Pons (tissue), 1 donor: ENCODE data around the gene RAPGEF2.
"Not testable (repeated sequence)": the region's sequence is repeated elsewhere in the genome, so short reads cannot be mapped to it uniquely, and the experiment has no call there.

ENCODE experiments used
- DNase-seq: peaks from one replicate; pipeline ENCODE4 v3.0.0-alpha.2; 2016; ENCODE audit warnings: low spot score

RAPGEF2 gene

DNA sequence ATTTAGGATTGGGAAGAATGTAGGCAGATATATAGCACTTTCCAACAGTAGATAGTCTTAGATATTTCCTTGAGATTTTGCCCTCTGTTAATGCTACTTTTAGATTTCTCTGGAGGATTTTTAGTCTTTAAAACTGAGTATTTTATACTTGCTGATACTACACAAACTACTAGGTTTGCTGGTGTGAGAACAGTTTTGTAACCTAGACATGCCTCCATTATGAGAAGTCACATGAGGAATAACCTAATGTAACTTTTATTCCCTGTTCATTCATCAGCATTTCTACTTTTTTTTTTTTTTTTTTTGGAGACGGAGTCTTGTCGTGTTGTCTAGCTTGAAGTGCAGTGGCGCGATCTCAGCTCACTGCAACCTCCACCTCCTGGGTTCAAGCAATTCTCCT, 137.2 kb downstream of the RAPGEF2 start:
- no peak for DNase-seq

DNA sequence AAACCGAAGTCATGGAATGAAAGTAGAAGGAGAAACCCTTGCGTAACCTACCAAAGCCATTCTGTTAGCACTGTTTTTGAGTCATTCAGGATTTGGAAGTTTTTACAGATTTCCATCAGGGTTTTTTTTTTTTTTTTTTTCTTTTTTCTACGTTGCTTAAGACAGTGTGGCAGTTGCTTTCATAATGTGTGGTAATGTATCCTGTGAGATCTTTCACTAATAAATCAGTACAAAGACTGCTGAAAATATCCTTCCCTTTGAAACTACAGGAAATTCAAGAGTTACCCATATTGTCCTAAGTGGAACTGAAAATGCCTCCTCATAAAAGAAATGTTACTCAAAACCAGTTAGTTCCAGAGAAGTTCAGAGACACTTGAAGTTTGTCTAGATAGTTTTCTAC, 137.8 kb downstream of the RAPGEF2 start:
- DNase-seq = peak; percentile 62

DNA sequence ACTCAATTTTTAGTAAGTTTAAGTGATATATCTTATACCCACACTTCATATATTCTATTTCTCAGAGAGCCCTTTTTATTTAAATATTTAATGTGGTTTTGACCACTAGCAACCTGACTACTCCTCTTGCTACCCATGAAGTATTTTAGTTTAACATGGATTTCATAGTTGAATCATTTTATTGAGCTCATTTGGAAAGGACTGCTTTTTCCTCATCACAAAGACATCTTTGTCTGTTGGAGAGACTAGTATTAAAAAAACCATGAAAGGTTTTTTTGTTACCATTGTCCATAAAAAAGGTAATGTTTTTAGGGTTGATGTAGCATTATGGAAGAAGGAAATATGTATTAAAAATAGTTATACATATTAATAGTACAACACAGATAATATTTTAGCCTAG, 139.5 kb downstream of the RAPGEF2 start:
- DNase-seq = peak; percentile 87

DNA sequence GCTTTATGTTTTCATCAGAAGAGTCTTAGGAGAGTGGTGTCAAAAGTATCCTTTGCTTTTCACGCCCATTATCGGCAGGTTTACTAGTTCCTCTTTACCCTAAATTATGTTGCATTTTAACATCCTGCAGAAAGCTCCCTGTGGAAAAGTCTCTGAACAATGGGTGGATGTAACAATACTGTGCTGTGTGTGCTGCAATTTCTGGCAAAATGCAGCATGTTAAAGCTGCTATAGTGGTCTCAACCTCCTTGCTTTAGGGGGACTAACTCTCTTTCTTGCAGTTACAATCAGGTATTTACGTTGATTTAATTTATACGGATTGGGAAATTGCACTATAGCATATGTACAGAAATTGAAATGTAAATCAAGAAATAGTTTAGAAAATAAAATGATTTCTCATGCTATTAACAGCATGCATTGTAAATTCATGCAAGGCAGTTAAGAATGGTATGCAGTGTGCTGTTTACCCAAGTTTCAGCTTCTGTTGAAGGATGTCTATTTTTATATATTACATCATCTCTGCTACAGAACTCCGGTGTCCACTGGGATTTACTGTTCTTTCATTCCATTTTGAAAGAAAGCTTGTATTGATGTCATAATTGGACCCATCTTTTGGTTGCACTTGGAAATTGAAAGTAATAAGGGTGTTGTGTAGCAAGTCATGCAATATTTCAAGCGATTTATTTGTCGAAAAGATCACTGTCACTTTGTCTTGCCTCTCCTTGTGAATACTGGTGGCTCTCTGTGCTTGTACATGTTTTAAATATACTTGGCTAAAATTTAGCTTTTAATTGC, 145.7 kb downstream of the RAPGEF2 start:
- DNase-seq = peak; percentile 94

DNA sequence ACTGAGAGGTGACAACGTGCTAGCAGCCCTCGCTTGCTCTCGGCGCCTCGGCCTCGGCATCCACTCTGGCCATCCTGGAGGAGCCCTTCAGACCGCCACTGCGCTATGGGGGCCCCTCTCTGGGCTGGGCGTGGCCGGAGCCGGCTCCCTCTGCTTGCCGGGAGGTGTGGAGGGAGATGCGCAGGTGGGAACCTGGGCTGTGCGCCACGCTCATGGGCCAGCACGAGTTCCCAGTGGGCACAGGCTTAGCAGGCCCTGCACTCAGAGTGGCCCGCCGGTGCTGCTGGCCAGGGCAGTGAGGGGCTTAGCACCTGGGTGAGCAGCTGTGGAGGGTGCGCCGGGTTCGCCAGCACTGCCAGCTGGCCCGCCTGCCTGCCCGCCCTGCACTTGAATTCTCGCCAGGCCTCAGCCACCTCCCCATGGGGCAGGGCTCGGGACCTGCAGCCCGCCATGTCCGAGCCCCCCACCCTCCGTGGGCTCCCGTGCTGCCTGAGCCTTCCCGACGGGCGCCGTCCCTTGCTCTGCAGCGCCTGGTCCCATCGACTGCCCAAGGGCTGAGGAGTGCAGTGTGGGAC, 148.0 kb downstream of the RAPGEF2 start:
- DNase-seq = no peak

DNA sequence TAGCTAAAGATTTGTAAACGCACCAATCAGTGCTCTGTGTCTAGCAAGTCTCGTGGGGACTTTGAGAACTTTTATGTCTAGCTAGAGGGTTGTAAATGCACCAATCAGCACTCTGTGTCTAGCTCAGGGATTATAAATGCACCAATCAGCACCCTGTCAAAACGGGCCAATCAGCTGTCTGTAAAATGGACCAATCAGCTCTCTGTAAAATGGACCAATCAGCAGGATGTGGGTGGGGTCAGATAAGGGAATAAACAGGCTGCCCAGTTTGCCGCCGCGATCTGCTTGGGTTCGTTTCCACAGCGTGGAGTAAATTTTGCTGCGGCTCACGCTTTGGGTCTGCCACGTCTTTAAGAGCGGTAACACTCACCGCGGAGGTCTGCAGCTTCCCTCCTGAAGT, 148.7 kb downstream of the RAPGEF2 start:
- not testable (repeated sequence) for DNase-seq

DNA sequence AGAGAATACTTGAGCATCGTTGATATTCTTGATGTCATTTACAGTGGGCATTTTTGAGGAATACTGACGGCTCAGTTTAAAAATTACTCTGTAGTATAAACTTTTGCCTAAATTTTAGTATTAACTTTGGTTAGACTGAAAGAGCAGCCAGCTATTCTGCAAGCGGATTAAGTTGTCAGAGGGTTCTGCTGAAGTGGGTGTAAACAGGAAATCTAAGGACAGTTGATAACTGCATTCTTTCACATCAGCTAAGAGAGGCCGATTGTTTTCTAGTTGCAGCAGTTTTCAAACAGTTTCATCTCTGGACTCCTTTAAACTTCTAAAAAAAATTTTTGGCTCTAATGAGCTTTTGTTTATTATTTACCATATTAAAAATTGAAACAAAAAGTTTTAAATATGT, 149.6 kb downstream of the RAPGEF2 start:
- DNase-seq = peak; percentile 82

DNA sequence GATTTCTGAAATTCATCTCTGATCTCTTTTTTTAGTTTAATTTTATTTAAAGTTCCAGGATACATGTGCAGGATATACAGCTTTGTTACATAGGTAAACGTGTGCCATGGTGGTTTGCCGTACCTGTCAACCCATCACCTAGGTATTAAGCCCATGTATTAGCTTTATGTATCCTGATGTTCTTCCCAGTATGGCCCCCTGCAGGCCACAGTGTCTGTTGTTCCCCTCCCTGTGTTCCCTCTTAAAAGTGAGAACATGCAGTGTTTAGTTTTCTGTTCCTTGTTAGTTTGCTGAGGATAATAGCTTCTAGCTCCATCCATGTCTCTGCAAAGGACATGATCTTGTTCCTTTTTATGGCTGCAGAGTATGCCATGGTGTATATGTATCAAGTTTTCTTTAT, 153.2 kb downstream of the RAPGEF2 start:
- no peak for DNase-seq

DNA sequence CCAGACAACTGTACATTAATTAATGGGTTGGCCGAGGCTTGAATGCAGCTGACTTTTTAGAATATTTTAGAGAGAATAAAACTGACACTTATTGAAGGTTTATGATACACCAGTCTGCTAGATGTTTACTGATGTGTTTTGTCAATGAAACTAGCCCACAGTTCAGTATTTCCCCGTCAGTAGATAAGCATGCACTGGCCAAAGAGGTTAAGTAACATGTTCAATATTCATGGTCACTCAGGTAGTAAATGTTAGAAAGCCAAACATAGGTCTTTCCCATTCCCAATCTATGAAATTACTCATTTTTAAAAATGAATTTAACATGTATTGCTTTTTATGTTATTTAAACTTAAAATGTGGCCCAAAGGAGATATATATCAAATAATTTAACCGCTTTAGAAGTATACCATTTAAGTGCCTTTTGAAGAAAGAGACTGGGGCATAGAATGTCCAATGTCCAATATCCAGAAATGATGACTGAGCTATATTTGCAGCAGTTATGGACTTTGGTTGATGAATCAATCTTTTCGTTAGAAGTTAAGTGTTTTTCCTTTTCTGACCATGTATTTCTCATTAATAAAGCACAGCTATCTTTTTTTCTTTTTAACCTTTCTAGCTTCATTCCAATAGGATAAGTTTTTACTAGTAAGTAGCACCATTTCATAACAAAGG, 156.1 kb downstream of the RAPGEF2 start:
- no peak for DNase-seq

DNA sequence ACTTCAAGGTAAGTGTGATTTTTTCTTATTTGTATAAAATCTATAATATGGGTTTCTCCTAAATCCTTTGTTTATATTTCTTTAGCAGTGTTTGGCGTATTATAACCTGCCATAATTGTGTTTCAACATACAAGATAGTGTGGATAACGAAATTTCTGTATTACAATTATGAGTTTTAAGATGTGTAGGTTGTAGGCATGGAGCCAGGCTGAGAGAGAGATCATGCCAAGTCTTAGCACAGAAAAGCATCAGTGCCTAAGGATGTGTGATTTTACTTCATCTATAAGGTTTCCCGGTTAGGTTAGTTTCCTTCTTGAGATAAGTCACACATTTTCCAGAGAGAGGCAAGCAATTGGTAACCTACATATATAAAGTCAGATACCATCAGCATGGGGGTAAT, 161.2 kb downstream of the RAPGEF2 start:
- DNase-seq = no peak

DNA sequence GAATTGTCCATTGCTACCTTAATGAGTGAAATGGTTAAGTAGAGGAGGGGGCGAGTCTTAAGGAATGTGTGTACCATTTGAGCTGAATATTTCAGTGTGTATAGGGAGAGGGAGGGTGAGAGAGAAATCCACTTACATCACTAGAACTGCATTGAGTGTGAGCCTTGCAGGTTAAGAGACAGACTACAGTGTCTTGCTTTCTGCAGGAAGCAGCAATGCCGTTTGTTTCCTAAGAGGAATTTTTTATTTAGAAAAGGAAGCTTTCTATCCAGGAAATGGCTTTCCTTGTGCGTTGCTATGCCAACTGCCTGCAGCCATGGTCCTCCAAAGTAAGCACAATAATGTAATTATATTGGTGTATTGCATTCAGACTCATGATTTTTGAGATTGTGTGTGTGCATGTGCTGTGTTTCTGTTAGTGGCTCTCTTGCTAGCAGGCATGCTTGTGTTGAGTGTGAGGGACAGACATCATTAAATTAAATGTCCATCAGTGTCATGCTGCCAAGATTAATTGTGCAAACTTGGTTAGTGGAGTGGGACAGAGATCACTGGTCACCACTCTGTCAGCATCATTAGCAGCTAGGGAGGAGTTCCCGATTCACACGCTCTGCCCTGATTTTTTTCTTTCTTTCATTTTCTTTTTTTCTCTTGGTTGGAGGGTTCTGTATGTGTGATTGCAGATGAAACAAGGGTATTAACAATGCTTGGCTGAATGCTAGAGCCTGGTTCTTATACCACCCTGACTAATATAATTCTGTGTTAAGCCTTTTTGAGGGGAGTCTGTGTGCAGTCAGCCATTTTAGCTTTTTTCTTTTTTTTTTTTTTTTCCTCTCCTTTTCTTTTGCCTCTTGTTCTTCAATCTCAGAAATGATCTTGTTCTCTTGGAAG, 164.3 kb downstream of the RAPGEF2 start:
- DNase-seq = peak; percentile 85

DNA sequence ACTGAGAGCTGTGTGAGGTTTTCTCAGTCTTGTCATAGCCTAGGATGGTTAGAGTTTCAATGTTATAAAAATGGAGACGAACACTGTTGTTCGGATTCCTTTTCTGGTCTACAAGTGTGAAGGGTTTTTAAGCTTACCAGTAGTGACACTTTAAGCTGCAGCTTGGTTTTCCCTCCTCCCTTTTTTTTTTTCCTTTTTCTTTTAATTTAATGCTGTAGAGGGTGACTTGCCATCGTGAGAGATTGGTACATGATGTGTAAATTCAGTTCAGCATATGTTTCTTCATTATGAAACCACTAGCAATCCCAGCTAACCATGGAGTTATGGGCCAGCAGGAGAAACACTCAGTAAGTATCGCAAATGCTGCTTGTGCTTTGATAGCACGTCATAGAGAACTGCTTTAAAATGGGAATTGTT, 165.0 kb downstream of the RAPGEF2 start:
- peak; percentile 86 for DNase-seq

DNA sequence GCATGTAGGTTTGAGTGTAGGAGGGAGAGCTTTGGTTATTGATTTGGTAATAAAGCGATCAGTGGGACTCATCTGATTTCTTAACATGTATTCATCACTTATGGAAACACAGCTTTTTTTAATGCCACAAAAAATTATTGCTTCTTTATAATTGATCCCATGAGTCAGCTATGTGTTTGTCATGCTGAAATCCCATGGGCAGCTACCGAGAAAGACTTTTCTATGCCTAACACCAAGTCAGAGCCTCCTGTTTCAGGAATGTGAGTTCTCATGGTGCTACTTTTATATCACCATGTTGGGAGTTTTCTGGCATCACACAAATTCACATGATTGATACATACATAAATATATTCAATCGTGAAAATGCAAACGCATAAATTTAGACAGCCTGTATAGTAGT, 165.7 kb downstream of the RAPGEF2 start:
- DNase-seq = peak; percentile 76

DNA sequence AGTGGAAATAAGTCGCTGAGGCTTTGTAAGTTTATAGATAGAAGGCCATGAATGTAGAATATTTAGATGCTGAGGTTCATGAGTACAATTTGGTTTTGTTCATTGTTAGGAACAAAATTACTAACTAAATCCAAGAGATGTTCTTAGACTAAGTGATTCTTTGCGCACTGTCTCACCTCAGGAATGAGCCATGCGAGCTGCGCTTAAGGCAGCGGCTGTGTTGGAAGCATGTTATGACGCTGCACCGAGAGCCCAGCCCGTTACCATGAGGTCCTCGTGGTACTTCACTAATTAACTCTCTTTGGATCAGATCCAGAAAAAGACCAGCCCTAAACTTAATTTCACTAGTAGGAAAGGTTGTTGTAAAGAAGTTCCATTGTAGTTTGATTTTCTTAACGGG, 166.2 kb downstream of the RAPGEF2 start:
- peak; percentile 86 for DNase-seq

DNA sequence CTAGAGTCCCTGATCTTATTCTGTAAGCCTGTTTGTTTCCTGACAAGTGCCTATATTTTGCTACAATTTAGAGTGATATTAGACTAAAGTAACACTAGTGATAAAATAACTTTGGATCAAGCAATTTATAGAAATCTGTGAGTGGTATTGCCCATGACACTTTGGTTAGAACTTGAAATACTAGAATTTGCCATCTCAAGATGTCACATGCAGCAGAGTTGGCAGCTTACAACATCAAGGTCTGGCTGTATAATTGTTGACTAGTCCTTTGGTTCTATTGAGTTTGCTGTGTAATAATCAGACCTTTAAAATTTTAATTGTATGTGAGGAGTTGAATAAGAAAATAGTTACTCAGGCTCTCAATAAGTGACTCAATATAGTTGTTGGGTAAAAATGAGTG, 167.1 kb downstream of the RAPGEF2 start:
- peak; percentile 81 for DNase-seq

DNA sequence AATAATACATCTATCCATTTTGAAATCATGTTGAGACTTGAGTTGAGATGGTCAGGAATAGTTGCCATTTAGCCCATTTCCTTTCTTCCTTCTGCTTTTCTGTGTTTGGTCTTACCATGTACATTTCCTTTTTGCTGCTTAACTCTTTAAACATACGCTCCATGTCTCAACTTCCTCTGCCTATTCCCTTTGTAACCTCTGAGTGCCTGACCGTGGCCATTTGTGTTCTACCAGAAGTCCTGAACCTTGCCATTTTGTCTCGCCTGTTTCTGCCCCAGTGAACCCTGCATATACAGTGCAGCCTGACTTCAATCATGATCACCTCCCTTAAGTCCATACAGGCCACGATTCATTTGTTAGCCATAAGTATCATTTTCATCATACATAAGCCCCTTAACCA, 169.0 kb downstream of the RAPGEF2 start:
- peak; percentile 71 for DNase-seq

DNA sequence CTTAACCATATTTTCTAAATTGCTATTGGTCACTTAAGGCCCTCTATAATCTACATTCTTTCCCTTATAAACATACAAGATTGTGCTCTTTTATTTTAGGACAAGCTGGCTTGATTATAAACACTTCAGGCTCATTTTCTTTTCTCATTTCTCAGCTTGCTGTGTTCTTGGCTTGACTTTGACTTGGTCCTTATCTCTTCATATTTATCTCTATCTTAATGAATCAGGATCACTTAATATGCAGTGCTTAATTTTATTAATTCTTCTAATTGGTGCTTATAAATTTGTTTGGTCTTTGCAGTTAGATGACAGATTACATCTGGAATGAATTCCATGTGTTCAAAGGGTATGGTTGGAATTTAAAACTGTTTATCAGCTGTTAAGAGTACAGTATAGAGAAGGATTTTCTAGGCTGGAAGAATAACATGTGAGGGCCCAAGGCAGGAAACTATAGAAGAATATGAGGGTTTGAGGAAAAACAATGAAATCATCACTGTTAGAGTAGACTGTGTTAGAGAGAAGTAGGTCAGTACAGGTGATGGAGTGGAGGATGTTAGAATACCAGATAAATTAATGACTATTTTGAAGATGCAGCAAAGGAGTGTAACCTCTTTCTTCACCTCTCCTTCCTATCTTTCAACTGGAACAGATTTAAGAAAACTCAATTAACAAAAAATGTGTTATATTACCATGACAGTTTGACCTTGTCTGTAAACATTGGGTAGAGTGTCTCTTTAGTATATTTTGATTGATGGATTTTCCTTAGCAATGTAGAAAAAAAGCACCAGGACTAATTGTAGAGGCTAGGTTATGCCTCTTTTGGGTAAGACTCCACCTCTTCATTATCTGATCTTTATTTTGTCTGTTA, 169.6 kb downstream of the RAPGEF2 start:
- DNase-seq = no peak

DNA sequence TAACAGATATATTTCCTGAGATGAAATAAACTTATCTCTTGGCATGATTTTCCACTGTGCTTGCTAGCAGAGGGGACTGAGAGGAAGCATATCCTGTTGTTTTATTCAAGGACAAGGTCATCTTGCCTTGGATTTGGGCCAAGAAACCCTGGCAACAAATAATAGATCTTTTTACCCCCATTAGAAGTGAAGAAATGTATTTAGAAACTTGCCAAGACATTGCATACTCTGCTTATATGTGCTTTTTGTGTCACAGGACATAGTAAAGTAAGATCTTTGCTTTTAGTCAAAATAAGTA, 170.2 kb downstream of the RAPGEF2 start:
- no peak for DNase-seq

DNA sequence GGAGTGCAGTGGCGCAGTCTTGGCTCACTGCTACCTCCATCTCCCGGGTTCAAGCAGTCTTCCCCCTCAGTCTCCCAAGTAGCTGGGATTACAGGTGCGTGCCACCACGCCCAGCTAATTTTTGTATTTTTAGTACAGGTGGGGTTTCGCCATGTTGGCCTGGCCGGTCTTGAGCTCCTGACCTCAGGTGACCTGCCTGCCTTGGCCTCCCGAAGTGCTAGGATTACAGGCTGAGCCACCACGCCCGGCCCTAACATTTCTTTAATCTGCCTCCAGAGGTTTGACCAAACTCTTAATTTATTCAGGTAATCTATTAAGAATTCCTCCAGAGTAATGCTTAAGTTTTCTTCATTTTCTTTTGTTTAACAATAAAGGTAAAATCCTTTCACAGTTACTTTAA, 171.0 kb downstream of the RAPGEF2 start:
- no peak for DNase-seq

DNA sequence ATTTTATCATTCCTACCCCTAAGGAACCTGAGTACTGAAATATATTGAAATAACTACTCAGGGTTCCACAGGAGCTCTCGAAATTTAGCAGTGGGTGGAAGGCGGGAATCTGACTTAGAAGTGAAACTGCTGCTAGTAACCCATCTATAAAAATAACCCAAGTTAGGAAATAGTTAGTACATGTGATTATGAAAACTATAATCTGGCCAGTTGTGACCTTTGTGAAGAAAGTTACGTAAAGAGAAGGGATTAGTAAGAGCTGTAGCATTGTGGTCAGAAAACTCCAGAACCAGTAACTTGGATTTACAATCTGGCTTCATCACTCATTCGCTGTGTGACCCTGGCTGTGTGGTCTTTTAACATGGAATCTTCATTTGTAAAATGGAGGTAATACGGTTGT, 175.5 kb downstream of the RAPGEF2 start:
- peak; percentile 56 for DNase-seq

DNA sequence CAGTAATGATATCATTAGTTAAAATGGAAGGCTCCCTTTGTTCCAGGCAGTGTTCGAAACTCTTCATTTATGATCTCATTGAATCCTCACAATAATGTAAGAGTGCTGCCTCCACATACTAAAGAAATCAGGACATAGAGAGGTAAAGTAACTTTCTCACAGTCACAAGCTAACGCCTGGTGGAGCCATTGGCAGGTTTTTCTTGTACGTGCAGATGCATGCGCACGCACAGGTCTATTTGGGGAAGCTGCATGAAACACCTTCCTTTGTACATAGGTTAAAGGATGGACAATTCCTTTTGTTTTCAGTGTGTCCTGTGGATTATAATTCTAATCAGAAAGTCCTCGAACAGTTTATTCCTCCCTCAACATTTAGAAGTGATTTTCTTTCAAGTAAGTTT, 176.2 kb downstream of the RAPGEF2 start:
- no peak for DNase-seq
